Gastrocnemius medialis (tissue), 4 donors: Measurements from ENCODE around the gene PGAP3. TPM values are rescaled to one million over a fixed set of nuclear protein-coding genes. Genes with fewer than 3 reads are reported as not detected.

ENCODE experiments used
- ATAC-seq, 2 donors: fragments of 150-250 bp; one replicate each; pipeline ENCODE4 v1.9.1; 2016
- DNase-seq, 2 donors: peaks; one replicate each; pipeline ENCODE4 v3.0.0-alpha.2; 2019
- H3K27ac ChIP-seq, 4 donors: fragments of 200-600 bp; sonication (generic); 1 replicate in 1 of 4; 2 replicates in 3 of 4; pipeline ENCODE4 v1.5.1; 2016 to 2018; ENCODE audit warnings: mild to moderate bottlenecking in 2 of 4, moderate library complexity in 1 of 4
- H3K27me3 ChIP-seq, 3 donors: fragments of 200-600 bp; sonication (generic) in 2 of 3; 1 replicate in 1 of 3; 2 replicates in 2 of 3; pipeline versions ENCODE4 v1.5.1 to v1.6.0; 2016 to 2019; ENCODE audit warnings: mild to moderate bottlenecking in 1 of 3, moderate library complexity in 1 of 3
- H3K36me3 ChIP-seq, 2 donors: fragments of 200-600 bp; sonication (generic) in 1 of 2; one replicate each; pipeline ENCODE4 v1.5.1; 2017 to 2018
- H3K4me1 ChIP-seq, 2 donors: fragments of 200-600 bp; sonication (generic) in 1 of 2; one replicate each; pipeline ENCODE4 v1.5.1; 2016 to 2017; ENCODE audit warnings: mild to moderate bottlenecking in 2 of 2
- H3K4me3 ChIP-seq, 4 donors: fragments of 200-600 bp; sonication (generic) in 3 of 4; 1 replicate in 1 of 4; 2 replicates in 3 of 4; pipeline ENCODE4 v1.5.1; 2016 to 2019; ENCODE audit warnings: mild to moderate bottlenecking in 2 of 4
- H3K9me3 ChIP-seq, 3 donors: fragments of 200-600 bp; sonication (generic) in 2 of 3; 1 replicate in 1 of 3; 2 replicates in 2 of 3; pipeline ENCODE4 v1.5.1; 2016 to 2019
- CTCF ChIP-seq, 5 experiments: fragments of 450-650 bp in 3 of 5; fragments of 200-600 bp in 2 of 5; sonication (generic) in 2 of 5; IDR thresholded peaks in 4 of 5; conservative IDR thresholded peaks in 1 of 5; 1 replicate in 4 of 5; 2 replicates in 1 of 5; pipeline ENCODE4 v1.5.1; 2016 to 2019; ENCODE audit warnings: antibody characterized with exemption in 5 of 5, mild to moderate bottlenecking in 3 of 5, moderate library complexity in 3 of 5
- POLR2A ChIP-seq, 2 donors: fragments of 450-650 bp; IDR thresholded peaks; one replicate each; pipeline ENCODE4 v1.6.1; 2017; ENCODE audit warnings: antibody characterized with exemption in 2 of 2, mild to moderate bottlenecking in 2 of 2, moderate library complexity in 2 of 2
- in situ Hi-C, 4 donors: fragments of 200-750 bp; cut with MboI; loops; one replicate each; pipeline versions ENCODE4 v1.15.0 to v1.8.0; 2017; ENCODE audit warnings: low sequenced_read_pairs in 4 of 4
- intact Hi-C: fragments of 100-400 bp; cut with DNase I; formaldehyde crosslinking; loops from one replicate; pipeline ENCODE4 v1.15.1; 2023; ENCODE audit warnings: low total_unique reads
- total RNA-seq, 4 donors: library from RNA; depleted of rRNA; stranded (reverse); fragments of >200 nt; gene quantifications; one replicate each; pipeline versions ENCODE4 v1.1.0 to v1.2.3, GENCODE V29; 2016

Gene PGAP3
- total RNA-seq, 4 donors from 2014 or later, result 4.3 to 9.5 (median 6.1) TPM

- Histone ChIP-seq H3K9me3 (no peaks in the 10 kb centered on the region), H3K4me1 (peaks cover 9% of the 10 kb centered on the region in 2 donors), H3K27ac (no peak overlapping the region), H3K36me3 (peaks cover 0 to 17% of the 10 kb centered on the region in 2 donors), H3K4me3 (no peak overlapping the region), H3K27me3 (peaks cover 10 to 12% (median 11%) of the 10 kb centered on the region in 3 donors)
- intact Hi-C loops, result loop anchor here (5.0 kb wide), 1 partner anchor 55 kb away; no protein-coding TSS in a partner anchor
- in situ Hi-C loops, result no loop called here
- DNase-seq, result no peak
- no peak for ATAC-seq
- no peak for TF ChIP-seq POLR2A (IDR thresholded peaks at IDR 0.05)
- no peak for TF ChIP-seq CTCF (IDR thresholded peaks at IDR 0.05 in 4 of 5, conservative IDR thresholded peaks at IDR 0.05 in 1 of 5)
Observed at GRCh38 chr17:39732586-39732985, 44.7 kb upstream of the PGAP3 start.

GRCh38 chr17:39730095-39730921 is 42.5 kb upstream of the PGAP3 start, which contains the start of gene MIEN1:
MIEN1 (minus strand) TSS chr17:39730532; CDS start chr17:39730495, 37 bp downstream.
- DNase-seq (peak; percentile 80 to 86), ATAC-seq (peak; percentile 96)
- peak within 1 kb of the TSS; percentile 78 to 92 (median 89) for H3K4me3 ChIP-seq
- intact Hi-C loops (loop anchor here (1.0 to 5.0 kb wide), 4 partner anchors 24 to 108 kb away; partner anchors contain the start of gene STARD3), in situ Hi-C loops (no loop called here)
- H3K4me1 ChIP-seq, result peaks cover 7 to 9% of the 10 kb centered on the region in 2 donors
- no peaks in the 10 kb centered on the region for H3K27me3 ChIP-seq
- TF ChIP-seq POLR2A (IDR thresholded peaks at IDR 0.05) (peak; percentile 65 to 87), CTCF (IDR thresholded peaks at IDR 0.05 in 4 of 5, conservative IDR thresholded peaks at IDR 0.05 in 1 of 5) (peak; percentile 83 to 95 (median 92))
- peak within 1 kb of the TSS; percentile 84 to 89 (median 87) for H3K27ac ChIP-seq
- H3K9me3 ChIP-seq, result no peaks in the 10 kb centered on the region
- peaks cover 0 to 26% of the 10 kb centered on the region in 2 donors for H3K36me3 ChIP-seq

GRCh38 chr17:39729280-39729851 is 41.5 kb upstream of the PGAP3 start:
- in situ Hi-C loops, result no loop called here
- H3K9me3 ChIP-seq, result no peaks in the 10 kb centered on the region
- DNase-seq (no peak), ATAC-seq (no peak)
- H3K36me3 ChIP-seq, result peaks cover 0 to 26% of the 10 kb centered on the region in 2 donors
- peaks cover 7 to 9% of the 10 kb centered on the region in 2 donors for H3K4me1 ChIP-seq
- peak overlapping the region; percentile 78 to 92 (median 89) for H3K4me3 ChIP-seq
- H3K27me3 ChIP-seq, result no peaks in the 10 kb centered on the region
- intact Hi-C loops, result no loop called here
- no peak for TF ChIP-seq CTCF (IDR thresholded peaks at IDR 0.05 in 4 of 5, conservative IDR thresholded peaks at IDR 0.05 in 1 of 5)
- TF ChIP-seq POLR2A (IDR thresholded peaks at IDR 0.05), result no peak
- peak overlapping the region; percentile 84 to 89 (median 87) for H3K27ac ChIP-seq

GRCh38 chr17:39727556-39727955 is 39.7 kb upstream of the PGAP3 start:
- intact Hi-C loops (no loop called here), in situ Hi-C loops (no loop called here)
- ATAC-seq (no peak), DNase-seq (no peak)
- no peak overlapping the region for H3K27ac ChIP-seq
- no peak for TF ChIP-seq CTCF (IDR thresholded peaks at IDR 0.05 in 4 of 5, conservative IDR thresholded peaks at IDR 0.05 in 1 of 5)
- TF ChIP-seq POLR2A (IDR thresholded peaks at IDR 0.05), result no peak
- no peaks in the 10 kb centered on the region for H3K27me3 ChIP-seq
- peaks cover 0 to 26% of the 10 kb centered on the region in 2 donors for H3K36me3 ChIP-seq
- H3K9me3 ChIP-seq, result no peaks in the 10 kb centered on the region
- no peak overlapping the region for H3K4me3 ChIP-seq
- H3K4me1 ChIP-seq, result peaks cover 7 to 9% of the 10 kb centered on the region in 2 donors
